K562 treated with DMSO at 1 percent for 24 hours (cell line): Measurements from ENCODE around the gene SPPL2A. TPM values are rescaled to one million over a fixed set of nuclear protein-coding genes. Genes with fewer than 3 reads are reported as not detected.

ENCODE experiments used
- total RNA-seq: library from RNA; unstranded; fragments of 300-600 nt; gene quantifications from 2 replicates; pipeline ENCODE4 v1.2.3, GENCODE V29; 2022; ENCODE audit warnings: low read depth; ENCODE audit not compliant: insufficient read depth

SPPL2A gene, protein sequence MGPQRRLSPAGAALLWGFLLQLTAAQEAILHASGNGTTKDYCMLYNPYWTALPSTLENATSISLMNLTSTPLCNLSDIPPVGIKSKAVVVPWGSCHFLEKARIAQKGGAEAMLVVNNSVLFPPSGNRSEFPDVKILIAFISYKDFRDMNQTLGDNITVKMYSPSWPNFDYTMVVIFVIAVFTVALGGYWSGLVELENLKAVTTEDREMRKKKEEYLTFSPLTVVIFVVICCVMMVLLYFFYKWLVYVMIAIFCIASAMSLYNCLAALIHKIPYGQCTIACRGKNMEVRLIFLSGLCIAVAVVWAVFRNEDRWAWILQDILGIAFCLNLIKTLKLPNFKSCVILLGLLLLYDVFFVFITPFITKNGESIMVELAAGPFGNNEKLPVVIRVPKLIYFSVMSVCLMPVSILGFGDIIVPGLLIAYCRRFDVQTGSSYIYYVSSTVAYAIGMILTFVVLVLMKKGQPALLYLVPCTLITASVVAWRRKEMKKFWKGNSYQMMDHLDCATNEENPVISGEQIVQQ
- total RNA-seq = 42.1 and 43.0 TPM in 2 replicates

DNA sequence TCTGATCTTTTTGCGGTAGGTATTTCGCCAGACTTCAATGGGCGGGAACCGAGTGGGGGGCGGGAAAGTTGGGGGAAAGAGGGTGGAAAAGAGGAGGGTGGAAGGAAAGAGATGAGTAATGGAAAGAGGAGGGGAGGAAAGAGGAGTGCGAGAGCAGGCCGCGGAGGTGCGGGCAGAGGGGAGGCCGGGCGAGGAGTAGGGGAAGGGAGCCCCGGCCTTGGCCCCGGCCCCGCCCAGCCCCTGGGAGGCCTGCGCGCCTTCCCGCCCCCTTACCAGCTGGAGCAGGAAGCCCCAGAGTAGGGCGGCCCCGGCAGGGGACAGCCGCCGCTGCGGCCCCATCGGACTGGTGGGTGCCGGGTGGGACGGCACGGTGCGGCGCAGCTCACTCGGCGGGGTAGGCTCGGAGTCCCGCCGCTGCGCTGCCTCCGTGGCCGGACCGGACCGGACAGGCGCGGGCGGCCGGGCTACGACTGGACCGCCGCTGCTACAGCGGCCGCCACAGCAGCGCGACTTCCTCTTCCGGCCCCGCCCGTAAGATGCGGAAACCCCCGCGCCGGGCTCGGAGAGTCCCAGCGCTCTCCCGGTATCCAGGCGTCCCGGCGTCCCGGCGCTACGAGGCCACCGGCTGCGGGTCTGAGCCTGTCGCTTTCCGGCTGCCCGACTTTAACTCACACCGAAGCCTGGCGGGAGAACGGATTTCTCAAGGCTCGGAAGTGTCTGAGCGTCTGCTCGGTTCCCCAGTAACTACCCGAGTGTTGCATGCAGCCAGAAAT is at the start of gene SPPL2A:
Gene SPPL2A, minus strand, starts transcription at position 512 of the 773 bp plus-strand sequence. Its CDS starts 173 bp downstream, at position 339.

DNA sequence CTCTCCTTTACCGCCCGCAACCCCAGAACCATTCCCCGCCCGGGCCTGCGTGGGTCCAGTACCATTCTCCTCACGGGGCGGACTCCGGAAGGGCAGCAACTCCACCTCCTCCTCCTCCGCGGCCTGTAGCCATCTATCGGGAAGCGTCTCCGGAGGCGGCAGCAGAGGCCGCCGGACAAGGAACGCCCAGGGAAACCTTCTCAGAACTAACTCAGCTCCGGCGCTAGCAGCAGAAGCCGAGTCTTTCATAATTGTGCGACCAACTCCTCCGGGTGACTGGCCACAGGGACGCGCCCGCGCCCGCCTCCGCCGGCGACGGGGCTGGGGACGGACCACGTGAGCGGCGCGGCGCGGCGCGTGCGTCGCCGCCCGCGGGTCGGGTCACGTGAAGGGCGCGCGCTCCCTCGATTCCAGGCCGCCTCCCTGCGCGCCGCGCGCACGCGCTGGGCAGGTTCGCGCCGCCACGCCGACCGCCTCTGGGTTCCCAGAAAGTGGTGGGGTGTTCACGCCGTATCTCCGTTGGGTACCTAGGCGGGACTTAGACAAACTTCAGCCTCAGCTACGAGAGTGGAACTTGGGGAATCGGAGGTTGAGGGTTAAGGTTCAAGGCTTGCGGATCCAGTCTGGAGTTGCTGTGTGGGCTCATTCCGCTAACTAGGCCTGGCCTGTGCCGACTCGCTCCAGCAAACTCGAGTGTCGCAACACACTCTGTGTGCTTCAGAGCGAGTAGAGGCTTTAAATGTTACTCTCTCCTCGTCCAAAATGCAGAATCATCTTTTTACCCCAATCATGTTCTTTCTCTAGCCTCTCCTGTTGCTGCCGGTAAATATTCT is 78.8 kb downstream of the SPPL2A start, which contains the start of gene TRPM7:
Gene TRPM7, minus strand, starts transcription at position 329 of the 833 bp plus-strand sequence. Its CDS starts 264 bp downstream, at position 65.

Other genes starting within 250 kb of the SPPL2A start
- gene USP50, start 219.0 kb downstream of the SPPL2A start, total RNA-seq = not detected in 2 replicates
- gene TRPM7, start 78.9 kb downstream of the SPPL2A start, total RNA-seq = 10.8 and 14.3 TPM in 2 replicates
- gene AP4E1, start 143.0 kb upstream of the SPPL2A start, total RNA-seq = 2.7 and 4.3 TPM in 2 replicates